K562 (cell line): ENCODE results near the gene SLMAP. TPM values are rescaled to one million over a fixed set of nuclear protein-coding genes. Genes with fewer than 3 reads are reported as not detected.

Experiments
- ATAC-seq: fragments of 200-7000 bp; cut with Tn5 transposase; 3 replicates; pipeline ENCODE4 v1.9.1; 2020; ENCODE audit warnings: moderate library complexity
- BruUV-seq: library from RNA; stranded (reverse); fragments of 400-500 nt; replicated peaks from 2 replicates; lab custom pipeline; 2021; lab: Mats Ljungman, UMichigan
- CTCF ChIA-PET: fragments of 300-600 bp; formaldehyde crosslinking; extraction: SDS; loops from one replicate; lab custom pipeline; 2021; ENCODE audit warnings: low intra/inter-chr PET ratio; lab: Yijun Ruan, JAX
- POLR2A ChIA-PET: fragments of 300-600, 350-650 bp; sonication (Branson Sonifier 250); formaldehyde crosslinking; extraction: SDS; loops from one replicate; lab custom pipeline; 2021; ENCODE audit warnings: antibody characterized with exemption, inconsistent platforms; lab: Yijun Ruan, JAX
- DNase-seq, 4 experiments: peaks; one replicate each; pipeline versions ENCODE4 v3.0.0 to v3.0.0-alpha.2; 2011 to 2018; ENCODE audit warnings: low spot score in 3 of 4, mixed read lengths in 3 of 4; ENCODE audit errors: extremely low read depth in 1 of 4
- FAIRE-seq: peaks from 2 replicates; lab custom pipeline; 2011; peaks lifted over from hg19 to GRCh38; lab: Jason Lieb, UNC
- H2AFZ ChIP-seq: 2 replicates; pipeline ENCODE4 v1.6.0; 2011; ENCODE audit warnings: low read depth, low read length, control low read depth, inconsistent platforms
- H3K27ac ChIP-seq: fragments of 200-600 bp; 3 replicates; pipeline ENCODE4 v1.8.0; 2011; ENCODE audit warnings: low read depth, mild to moderate bottlenecking, control low read depth, inconsistent platforms, low read length, moderate library complexity, mixed read lengths; ENCODE audit errors: extremely low read depth
- H3K27me3 ChIP-seq, 2 experiments: fragments of 300-600 bp in 1 of 2; 2 replicates in 1 of 2; 3 replicates in 1 of 2; pipeline versions ENCODE4 v1.6.0 to v1.8.0; 2011; ENCODE audit warnings: inconsistent platforms in 2 of 2, low read length in 2 of 2, mild to moderate bottlenecking in 1 of 2, mixed read lengths in 1 of 2, moderate library complexity in 1 of 2; ENCODE audit not compliant: control insufficient read depth in 2 of 2, insufficient read depth in 2 of 2
- H3K36me3 ChIP-seq: fragments of 300-600 bp; 3 replicates; pipeline ENCODE4 v1.8.0; 2011; ENCODE audit warnings: mild to moderate bottlenecking, low read length, inconsistent platforms; ENCODE audit not compliant: control insufficient read depth, insufficient read depth
- H3K4me1 ChIP-seq, 2 experiments: fragments of 200-600 bp in 1 of 2; replicated peaks in 1 of 2; 2 replicates in 1 of 2; 3 replicates in 1 of 2; pipeline versions ENCODE4 v1.5.1 to v1.8.0; 2011; ENCODE audit warnings: inconsistent platforms in 2 of 2, low read length in 2 of 2, mild to moderate bottlenecking in 1 of 2, mixed read lengths in 1 of 2, moderate library complexity in 1 of 2; ENCODE audit not compliant: control insufficient read depth in 2 of 2, insufficient read depth in 2 of 2
- H3K4me2 ChIP-seq: 2 replicates; pipeline ENCODE4 v1.6.1; 2011; ENCODE audit warnings: low read length, control low read depth, inconsistent platforms, mixed read lengths; ENCODE audit not compliant: insufficient read depth
- H3K4me3 ChIP-seq: fragments of 200-600 bp; sonication (generic), shearing (Covaris generic); 2 replicates; pipeline ENCODE4 v1.5.1; 2016; ENCODE audit warnings: control low read depth, inconsistent platforms
- H3K79me2 ChIP-seq: fragments of 200-600 bp; 3 replicates; pipeline ENCODE4 v1.8.0; 2011; ENCODE audit warnings: low read length, inconsistent platforms; ENCODE audit not compliant: control insufficient read depth, insufficient read depth
- H3K9ac ChIP-seq, 2 experiments: 2 replicates each; pipeline versions ENCODE4 v1.6.0 to v1.6.1; 2011; ENCODE audit warnings: low read depth in 2 of 2, low read length in 2 of 2, control low read depth in 1 of 2, inconsistent platforms in 1 of 2, mild to moderate bottlenecking in 1 of 2, mixed read lengths in 1 of 2; ENCODE audit not compliant: insufficient read depth in 1 of 2
- H3K9me1 ChIP-seq: one replicate; pipeline ENCODE4 v1.6.0; 2011; ENCODE audit warnings: inconsistent platforms, mild to moderate bottlenecking, low read length, moderate library complexity; ENCODE audit not compliant: control insufficient read depth, insufficient read depth
- H3K9me3 ChIP-seq: replicated peaks from 2 replicates; pipeline ENCODE4 v1.5.1; 2011; ENCODE audit warnings: low read depth, low read length, inconsistent platforms; ENCODE audit not compliant: control insufficient read depth, insufficient read depth
- H4K20me1 ChIP-seq: replicated peaks from 2 replicates; pipeline ENCODE4 v1.6.1; 2011; ENCODE audit warnings: low read length, inconsistent platforms, mixed read lengths; ENCODE audit not compliant: control insufficient read depth, insufficient read depth
- CBX1 ChIP-seq: sonication (generic); IDR thresholded peaks from 2 replicates; pipeline ENCODE4 v1.6.1; 2016; ENCODE audit warnings: antibody characterized with exemption, low read depth, mild to moderate bottlenecking
- JUND ChIP-seq, 2 experiments: IDR thresholded peaks; 2 replicates in 1 of 2; 3 replicates in 1 of 2; pipeline ENCODE4 v1.6.1; 2011; ENCODE audit warnings: borderline replicate concordance in 2 of 2, low read depth in 2 of 2, low read length in 2 of 2, improper control_type of control experiment in 1 of 2, missing biosample characterization in 1 of 2, missing genetic modification characterization in 1 of 2, missing genetic modification reagents in 1 of 2
- KAT2B ChIP-seq: IDR thresholded peaks from one replicate; pipeline ENCODE4 v1.6.1; 2012; ENCODE audit warnings: low read depth, mild to moderate bottlenecking, control low read depth, inconsistent platforms, low read length, moderate library complexity
- MBD2 ChIP-seq: sonication (generic); IDR thresholded peaks from 2 replicates; pipeline ENCODE4 v1.6.1; 2016; ENCODE audit warnings: low read depth, borderline replicate concordance
- MECOM ChIP-seq: fragments of 250-450 bp; sonication (Bioruptor Pico); IDR thresholded peaks from 2 replicates; pipeline ENCODE4 v1.8.0; 2022; ENCODE audit warnings: inconsistent platforms
- NFIC ChIP-seq: fragments of 450-650 bp; IDR thresholded peaks from 2 replicates; pipeline ENCODE4 v1.6.1; 2017; ENCODE audit warnings: mild to moderate bottlenecking, inconsistent platforms
- NFYB ChIP-seq: IDR thresholded peaks from 2 replicates; pipeline ENCODE4 v1.6.1; 2011; ENCODE audit warnings: mild to moderate bottlenecking, moderate library complexity; ENCODE audit not compliant: insufficient read length; ENCODE audit errors: extremely low read depth
- NONO ChIP-seq, 2 experiments: fragments of 200-400 bp in 1 of 2; fragments of 450-650 bp in 1 of 2; formaldehyde crosslinking in 1 of 2; IDR thresholded peaks; 2 replicates each; pipeline ENCODE4 v1.6.1; 2017; ENCODE audit warnings: low read depth in 2 of 2, mild to moderate bottlenecking in 2 of 2, moderate library complexity in 2 of 2, low read length in 1 of 2
- PYGO2 ChIP-seq: fragments of 450-650 bp; IDR thresholded peaks from 2 replicates; pipeline ENCODE4 v1.6.1; 2016; ENCODE audit warnings: mild to moderate bottlenecking, missing genetic modification characterization, moderate library complexity, missing compliant biosample characterization
- ZNF174 ChIP-seq: fragments of 250-450 bp; sonication (Bioruptor Pico); IDR thresholded peaks from 2 replicates; pipeline ENCODE4 v1.4.0; 2020; ENCODE audit warnings: mild to moderate bottlenecking
- WGBS: fragments of 100-300 bp; shearing (Covaris generic); methylation state at CpG from one replicate; pipeline ENCODE4 v1.1.6; 2016; ENCODE audit warnings: low coverage, mixed read lengths; ENCODE audit not compliant: insufficient coverage; ENCODE audit errors: missing lambda C conversion rate; 5-methylcytosine and 5-hydroxymethylcytosine counted together
- in situ Hi-C: fragments of 300-500 bp; cut with MboI; formaldehyde crosslinking; loops from 4 replicates; pipeline ENCODE4 v1.15.0; 2018; ENCODE audit warnings: inconsistent platforms, mixed read lengths
- intact Hi-C: fragments of 100-400 bp; cut with micrococcal nuclease; formaldehyde crosslinking; loops from 2 replicates; pipeline ENCODE4 v1.14.2; 2022
- polyA plus RNA-seq, 8 experiments: library from polyadenylated mRNA; depleted of rRNA in 4 of 8; stranded (reverse) in 5 of 8; unstranded in 3 of 8; fragments of >200 nt; fragmentation: Nextera tagmentation in 2 of 8; fragmentation: Illumina TruSeq in 1 of 8; extraction: Ambion mirVana in 2 of 8; extraction: Trizol in 1 of 8; gene quantifications; 2 replicates each; pipeline versions ENCODE4 v1.2.1 to v1.2.3, GENCODE V29; 2011 to 2014; ENCODE audit warnings: inconsistent platforms in 1 of 8, missing spikeins in 1 of 8
- total RNA-seq, 7 experiments: library from RNA; depleted of rRNA in 6 of 7; stranded (reverse); fragments of >200 nt in 6 of 7; fragmentation: Illumina TruSeq in 2 of 7; extraction: Trizol in 2 of 7; gene quantifications; 2 replicates each; pipeline versions ENCODE4 v1.2.1 to v1.2.3, GENCODE V29; 2011 to 2021; ENCODE audit warnings: low replicate concordance in 1 of 7
- TF ChIP-seq, protein P1 (sequence below): sonication (generic); formaldehyde crosslinking; IDR thresholded peaks from 2 replicates; pipeline ENCODE4 v1.8.1; 2023; ENCODE audit warnings: mild to moderate bottlenecking, missing genetic modification reagents
- TF ChIP-seq, protein P2 (sequence below): fragments of 450-650 bp; IDR thresholded peaks from 2 replicates; pipeline ENCODE4 v1.6.1; 2018; ENCODE audit warnings: mild to moderate bottlenecking, low read depth; ENCODE audit not compliant: partially characterized antibody
- TF ChIP-seq, protein P3 (sequence below): sonication (generic); formaldehyde crosslinking; IDR thresholded peaks from 2 replicates; pipeline ENCODE4 v1.8.1; 2023; ENCODE audit warnings: mild to moderate bottlenecking, missing genetic modification reagents, moderate library complexity
- TF ChIP-seq, protein P4 (sequence below), 3 experiments: IDR thresholded peaks in 2 of 3; conservative IDR thresholded peaks in 1 of 3; 2 replicates each; pipeline ENCODE4 v1.5.1; 2011 to 2012; ENCODE audit warnings: low read length in 3 of 3, mild to moderate bottlenecking in 3 of 3, control low read depth in 2 of 3, improper control_type of control experiment in 1 of 3, inconsistent platforms in 1 of 3, low read depth in 1 of 3, mixed read lengths in 1 of 3, moderate library complexity in 1 of 3; ENCODE audit not compliant: insufficient read depth in 2 of 3

SLMAP gene
- total and polyA plus RNA-seq, 9 of the 15 experiments (the other 6 are each of a cell fraction or from before 2014, with no cell fraction given), result 12.1 to 50.7 (median 28.3) TPM

DNA sequence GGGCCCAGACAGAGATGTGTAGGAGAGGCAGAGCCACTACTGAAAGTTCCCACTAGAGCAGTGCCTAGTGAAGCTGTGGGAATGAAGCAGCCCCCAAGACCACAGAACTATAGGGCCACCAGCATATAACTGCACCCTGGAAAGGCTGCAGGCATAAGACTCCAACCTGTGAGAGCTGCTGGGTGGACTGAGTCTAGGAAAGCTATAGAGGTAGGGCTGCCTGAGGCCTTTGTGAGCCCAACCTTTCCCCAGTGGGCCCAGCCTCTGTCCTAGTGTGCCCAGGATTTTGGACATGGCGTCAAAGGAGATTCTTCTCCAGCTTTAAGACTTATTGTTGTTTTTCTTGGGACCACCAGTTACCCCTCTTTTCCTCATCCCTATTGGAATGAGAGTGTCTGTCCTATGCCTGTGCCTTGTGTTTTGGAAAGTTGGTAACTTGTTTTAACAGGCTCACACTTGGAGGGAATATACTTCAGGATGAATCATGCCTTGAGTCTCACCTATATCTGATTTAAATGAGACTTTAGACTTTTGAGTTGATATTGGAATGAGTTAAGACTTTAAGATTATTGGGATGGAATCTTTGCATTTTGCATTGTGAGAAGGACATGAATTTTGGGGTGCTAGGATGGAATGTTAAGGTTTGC, 28.1 kb downstream of the SLMAP start (continued):
- TF ChIP-seq, protein P1, sequence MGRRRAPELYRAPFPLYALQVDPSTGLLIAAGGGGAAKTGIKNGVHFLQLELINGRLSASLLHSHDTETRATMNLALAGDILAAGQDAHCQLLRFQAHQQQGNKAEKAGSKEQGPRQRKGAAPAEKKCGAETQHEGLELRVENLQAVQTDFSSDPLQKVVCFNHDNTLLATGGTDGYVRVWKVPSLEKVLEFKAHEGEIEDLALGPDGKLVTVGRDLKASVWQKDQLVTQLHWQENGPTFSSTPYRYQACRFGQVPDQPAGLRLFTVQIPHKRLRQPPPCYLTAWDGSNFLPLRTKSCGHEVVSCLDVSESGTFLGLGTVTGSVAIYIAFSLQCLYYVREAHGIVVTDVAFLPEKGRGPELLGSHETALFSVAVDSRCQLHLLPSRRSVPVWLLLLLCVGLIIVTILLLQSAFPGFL, result no peak
- TF ChIP-seq, protein P2, sequence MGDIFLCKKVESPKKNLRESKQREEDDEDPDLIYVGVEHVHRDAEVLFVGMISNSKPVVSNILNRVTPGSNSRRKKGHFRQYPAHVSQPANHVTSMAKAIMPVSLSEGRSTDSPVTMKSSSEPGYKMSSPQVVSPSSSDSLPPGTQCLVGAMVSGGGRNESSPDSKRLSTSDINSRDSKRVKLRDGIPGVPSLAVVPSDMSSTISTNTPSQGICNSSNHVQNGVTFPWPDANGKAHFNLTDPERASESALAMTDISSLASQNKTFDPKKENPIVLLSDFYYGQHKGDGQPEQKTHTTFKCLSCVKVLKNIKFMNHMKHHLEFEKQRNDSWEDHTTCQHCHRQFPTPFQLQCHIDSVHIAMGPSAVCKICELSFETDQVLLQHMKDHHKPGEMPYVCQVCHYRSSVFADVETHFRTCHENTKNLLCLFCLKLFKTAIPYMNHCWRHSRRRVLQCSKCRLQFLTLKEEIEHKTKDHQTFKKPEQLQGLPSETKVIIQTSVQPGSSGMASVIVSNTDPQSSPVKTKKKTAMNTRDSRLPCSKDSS, result no peak
- no peak for TF ChIP-seq NONO (IDR thresholded peaks at IDR 0.05; ENCODE audit: low read depth in 2 of 2, low read length in 1 of 2)

DNA sequence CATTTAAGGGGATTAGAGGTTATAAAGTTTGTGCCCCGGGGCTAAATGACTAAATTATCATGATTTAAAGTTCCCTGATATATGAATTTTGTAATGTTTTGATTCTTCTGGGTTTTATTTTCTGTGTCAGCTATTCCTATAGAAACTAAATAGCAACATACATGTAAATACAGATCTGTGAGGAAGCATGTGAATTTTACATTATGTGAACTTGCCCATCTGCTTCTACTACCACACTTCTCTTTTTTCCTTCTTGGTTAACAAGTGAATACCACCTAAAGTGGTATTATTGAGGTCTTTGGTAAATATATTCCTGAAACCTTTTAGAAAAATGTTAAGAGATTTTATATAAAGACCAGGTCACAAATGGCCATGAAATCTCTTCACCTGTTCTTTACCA, 29.3 kb downstream of the SLMAP start:
- CTCF ChIA-PET, result no interaction called here
- POLR2A ChIA-PET, result interaction anchor here (0.9 kb wide), 1 partner anchor 23 kb away, joined by 3 read pairs; no protein-coding TSS in a partner anchor

More for the DNA sequence above, 29.3 kb downstream of the SLMAP start:
- Histone ChIP-seq H3K27ac (no peak overlapping the region), H2AFZ (no peak overlapping the region), H3K9me1 (no peaks in the 10 kb centered on the region), H3K4me3 (no peak overlapping the region), H3K4me1 (peaks cover 11 to 41% of the 10 kb centered on the region in 2 experiments; a peak in 3 of 5 replicates), H4K20me1 (no peaks in the 10 kb centered on the region), H3K36me3 (no peaks in the 10 kb centered on the region)
- DNase-seq (no peak), ATAC-seq (no peak)
- in situ Hi-C loops, result no loop called here
- intact Hi-C loops, result no loop called here
- no TSS peak for BruUV-seq
- TF ChIP-seq PYGO2 (tag) (no peak), MECOM (no peak), NFYB (no peak), MBD2 (no peak), KAT2B (no peak), CBX1 (no peak), ZNF174 (CRISPR knock-in tag) (no peak), NFIC (no peak), JUND (IDR thresholded peaks at IDR 0.05; ENCODE audit: borderline replicate concordance, low read depth, low read length) (no peak), JUND (tag; IDR thresholded peaks at IDR 0.05; ENCODE audit: borderline replicate concordance, low read depth, low read length) (no peak)
- TF ChIP-seq, protein P3, sequence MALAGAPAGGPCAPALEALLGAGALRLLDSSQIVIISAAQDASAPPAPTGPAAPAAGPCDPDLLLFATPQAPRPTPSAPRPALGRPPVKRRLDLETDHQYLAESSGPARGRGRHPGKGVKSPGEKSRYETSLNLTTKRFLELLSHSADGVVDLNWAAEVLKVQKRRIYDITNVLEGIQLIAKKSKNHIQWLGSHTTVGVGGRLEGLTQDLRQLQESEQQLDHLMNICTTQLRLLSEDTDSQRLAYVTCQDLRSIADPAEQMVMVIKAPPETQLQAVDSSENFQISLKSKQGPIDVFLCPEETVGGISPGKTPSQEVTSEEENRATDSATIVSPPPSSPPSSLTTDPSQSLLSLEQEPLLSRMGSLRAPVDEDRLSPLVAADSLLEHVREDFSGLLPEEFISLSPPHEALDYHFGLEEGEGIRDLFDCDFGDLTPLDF (CRISPR knock-in tag), result no peak
- TF ChIP-seq, protein P4, sequence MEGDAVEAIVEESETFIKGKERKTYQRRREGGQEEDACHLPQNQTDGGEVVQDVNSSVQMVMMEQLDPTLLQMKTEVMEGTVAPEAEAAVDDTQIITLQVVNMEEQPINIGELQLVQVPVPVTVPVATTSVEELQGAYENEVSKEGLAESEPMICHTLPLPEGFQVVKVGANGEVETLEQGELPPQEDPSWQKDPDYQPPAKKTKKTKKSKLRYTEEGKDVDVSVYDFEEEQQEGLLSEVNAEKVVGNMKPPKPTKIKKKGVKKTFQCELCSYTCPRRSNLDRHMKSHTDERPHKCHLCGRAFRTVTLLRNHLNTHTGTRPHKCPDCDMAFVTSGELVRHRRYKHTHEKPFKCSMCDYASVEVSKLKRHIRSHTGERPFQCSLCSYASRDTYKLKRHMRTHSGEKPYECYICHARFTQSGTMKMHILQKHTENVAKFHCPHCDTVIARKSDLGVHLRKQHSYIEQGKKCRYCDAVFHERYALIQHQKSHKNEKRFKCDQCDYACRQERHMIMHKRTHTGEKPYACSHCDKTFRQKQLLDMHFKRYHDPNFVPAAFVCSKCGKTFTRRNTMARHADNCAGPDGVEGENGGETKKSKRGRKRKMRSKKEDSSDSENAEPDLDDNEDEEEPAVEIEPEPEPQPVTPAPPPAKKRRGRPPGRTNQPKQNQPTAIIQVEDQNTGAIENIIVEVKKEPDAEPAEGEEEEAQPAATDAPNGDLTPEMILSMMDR (IDR thresholded peaks at IDR 0.05 in 2 of 3, conservative IDR thresholded peaks at IDR 0.05 in 1 of 3; ENCODE audit: insufficient read depth in 2 of 3, low read depth in 1 of 3, low read length in 3 of 3), result no peak
- TF ChIP-seq, all 486 proteins: peak for 0
- WGBS, result 94% methylated on average over 1 of the region's 1 CpG
- H3K9ac ChIP-seq, result no peak overlapping the region
- no peaks in the 10 kb centered on the region for H3K27me3 ChIP-seq
- H3K79me2 ChIP-seq, result peaks cover 79% of the 10 kb centered on the region
- H3K4me2 ChIP-seq, result no peak overlapping the region
- no peak for FAIRE-seq
- H3K9me3 ChIP-seq, result no peaks in the 10 kb centered on the region
